ENCODE data around the gene GAGE12J. TPM values are rescaled to one million over a fixed set of nuclear protein-coding genes. Genes with fewer than 3 reads are reported as not detected.
"Not testable (repeated sequence)": the region's sequence is repeated elsewhere in the genome, so short reads cannot be mapped to it uniquely, and the experiment has no call there.

Gene GAGE12J
- total and polyA plus RNA-seq, 3 experiments from 2014 or later = not detected

- H3K27me3 Mint-ChIP-seq = peaks cover 0 to 10% of the 10 kb centered on the region in 2 donors
- no peak overlapping the region for H3K4me3 Mint-ChIP-seq
- H3K9me3 Mint-ChIP-seq = no peaks in the 10 kb centered on the region
- H3K4me1 Mint-ChIP-seq = peaks cover 12 to 41% (median 17%) of the 10 kb centered on the region in 3 donors
- ChIA-PET POLR2A (no interaction called here), CTCF (interaction anchor here (0.5 to 1.1 kb wide), 3 partner anchors 16 to 85 kb away, joined by 3 to 4 read pairs (median 3); no protein-coding TSS in a partner anchor)
- DNase-seq = no peak
- H3K36me3 ChIP-seq (ENCODE audit: insufficient read depth, low read length) = no peaks in the 10 kb centered on the region
- no peaks in the 10 kb centered on the region for H3K9me3 ChIP-seq (ENCODE audit: low read length)
- H3K4me3 ChIP-seq (ENCODE audit: low read length) = no peak overlapping the region
- H3K27ac ChIP-seq (ENCODE audit: low read depth, low read length) = no peak overlapping the region
- peaks cover 17% of the 10 kb centered on the region for H3K4me1 ChIP-seq (ENCODE audit: insufficient read depth, low read length)
- H3K36me3 Mint-ChIP-seq = no peaks in the 10 kb centered on the region
- H3K27me3 ChIP-seq (ENCODE audit: insufficient read depth, low read length, poor library complexity, severe bottlenecking) = no peaks in the 10 kb centered on the region
- no peak overlapping the region for H3K27ac Mint-ChIP-seq
Measured at GRCh38 chrX:49292400-49293362, 29.2 kb upstream of the GAGE12J start.

DNA sequence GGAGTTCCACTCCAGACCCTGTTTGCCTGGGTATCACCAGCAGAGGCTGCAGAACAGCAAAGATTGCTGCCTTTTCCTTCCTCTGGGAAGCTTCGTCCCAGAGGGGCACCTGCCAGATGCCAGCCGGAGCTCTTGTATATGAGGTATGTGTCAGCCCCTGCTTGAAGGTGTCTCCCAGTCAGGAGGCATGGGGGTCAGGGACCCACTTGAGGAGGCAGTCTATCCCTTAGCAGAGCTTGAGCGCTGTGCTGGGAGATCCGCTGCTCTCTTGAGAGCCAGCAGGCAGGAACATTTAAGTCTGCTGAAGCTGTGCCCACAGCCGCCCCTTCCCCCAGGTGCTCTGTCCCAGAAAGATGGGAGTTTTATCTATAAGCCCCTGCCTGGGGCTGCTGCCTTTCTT lies 22.5 kb upstream of the GAGE12J start:
- H3K27me3 ChIP-seq (ENCODE audit: insufficient read depth, low read length, poor library complexity, severe bottlenecking) = not testable (repeated sequence)

GRCh38 chrX:49300703-49301102 lies 21.1 kb upstream of the GAGE12J start:
- Histone ChIP-seq H3K4me3 (ENCODE audit: low read length) (no peak overlapping the region), H3K27me3 (ENCODE audit: insufficient read depth, low read length, poor library complexity, severe bottlenecking) (no peaks in the 10 kb centered on the region), H3K27ac (ENCODE audit: low read depth, low read length) (no peak overlapping the region), H3K4me1 (ENCODE audit: insufficient read depth, low read length) (no peaks in the 10 kb centered on the region), H3K36me3 (ENCODE audit: insufficient read depth, low read length) (no peaks in the 10 kb centered on the region), H3K9me3 (ENCODE audit: low read length) (no peaks in the 10 kb centered on the region)
- Mint-ChIP-seq H3K4me3 (no peak overlapping the region), H3K27me3 (peaks cover 0 to 17% of the 10 kb centered on the region in 2 donors), H3K36me3 (peaks cover 0 to 2% (median 0%) of the 10 kb centered on the region in 3 donors), H3K9me3 (no peaks in the 10 kb centered on the region), H3K27ac (no peak overlapping the region), H3K4me1 (peaks cover 0 to 9% (median 0%) of the 10 kb centered on the region in 3 donors)
- POLR2A ChIA-PET = no interaction called here
- DNase-seq = no peak
- CTCF ChIA-PET = no interaction called here

More for the DNA sequence above, 22.5 kb upstream of the GAGE12J start:
- H3K4me3 ChIP-seq (ENCODE audit: low read length); H3K4me1 ChIP-seq (ENCODE audit: insufficient read depth, low read length); H3K4me1 Mint-ChIP-seq; H3K9me3 ChIP-seq (ENCODE audit: low read length); H3K36me3 ChIP-seq (ENCODE audit: insufficient read depth, low read length); CTCF ChIA-PET; DNase-seq; H3K27ac Mint-ChIP-seq; H3K4me3 Mint-ChIP-seq; H3K27ac ChIP-seq (ENCODE audit: low read depth, low read length); H3K9me3 Mint-ChIP-seq; POLR2A ChIA-PET; H3K36me3 Mint-ChIP-seq: not testable (repeated sequence)
- H3K27me3 Mint-ChIP-seq = peaks cover 0 to 17% of the 10 kb centered on the region in 2 donors

DNA sequence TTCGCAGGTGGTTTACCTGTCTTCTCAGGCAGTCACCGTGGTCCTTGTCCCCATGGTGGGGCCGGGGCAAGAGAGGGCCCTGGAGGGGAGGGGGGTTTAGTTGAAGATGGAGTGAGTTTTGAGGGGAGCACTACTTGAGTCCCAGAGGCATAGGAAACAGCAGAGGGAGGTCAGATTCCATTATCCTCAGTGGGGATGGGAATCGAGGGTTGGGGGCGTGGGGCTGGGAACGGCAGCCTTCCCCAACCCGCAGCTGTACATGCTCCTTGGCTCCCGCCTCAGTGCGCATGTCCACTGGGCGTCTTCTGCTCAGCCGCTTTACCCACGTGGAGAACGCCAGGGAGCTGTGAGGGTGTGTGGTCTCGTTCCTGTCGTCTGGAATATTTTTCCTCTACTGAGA lies 18.5 kb upstream of the GAGE12J start, which contains the start of gene GAGE10:
Gene GAGE10 (plus strand): TSS at position 301 of the 400 bp plus-strand sequence. CDS start 1,214 bp downstream, outside the sequence.
- ChIA-PET POLR2A (no interaction called here), CTCF (no interaction called here)
- Histone ChIP-seq H3K36me3 (ENCODE audit: insufficient read depth, low read length) (no peaks in the 10 kb centered on the region), H3K4me3 (ENCODE audit: low read length) (no peak within 1 kb of the TSS), H3K9me3 (ENCODE audit: low read length) (no peaks in the 10 kb centered on the region), H3K4me1 (ENCODE audit: insufficient read depth, low read length) (no peaks in the 10 kb centered on the region), H3K27ac (ENCODE audit: low read depth, low read length) (no peak within 1 kb of the TSS), H3K27me3 (ENCODE audit: insufficient read depth, low read length, poor library complexity, severe bottlenecking) (no peaks in the 10 kb centered on the region)
- Mint-ChIP-seq H3K27ac (peak within 1 kb of the TSS in 2 of 8 donors; percentile 31 to 47), H3K27me3 (peaks cover 0 to 18% of the 10 kb centered on the region in 2 donors), H3K36me3 (peaks cover 0 to 2% (median 0%) of the 10 kb centered on the region in 3 donors), H3K4me3 (no peak within 1 kb of the TSS), H3K4me1 (peaks cover 0 to 2% (median 1%) of the 10 kb centered on the region in 3 donors), H3K9me3 (no peaks in the 10 kb centered on the region)
- DNase-seq = no peak

DNA sequence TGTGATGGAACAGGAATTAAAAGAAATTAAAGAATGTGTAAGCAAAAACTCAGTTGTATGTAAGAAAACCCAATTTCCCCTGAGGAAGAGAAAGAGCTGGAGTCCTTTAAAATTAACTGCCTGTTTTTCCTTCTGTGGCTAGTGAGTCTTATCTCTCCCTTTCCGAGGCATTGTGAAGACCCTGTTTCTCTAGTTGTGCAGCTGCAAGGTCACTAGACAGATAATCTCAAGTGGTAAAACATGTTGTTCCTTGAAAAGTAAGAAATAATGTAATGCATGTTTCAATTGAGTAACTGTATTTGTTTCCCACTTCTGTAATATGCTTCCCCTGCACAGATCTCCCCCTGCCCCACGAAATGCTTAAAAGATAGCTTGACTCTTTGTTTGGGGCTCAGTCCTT lies 14.1 kb upstream of the GAGE12J start:
- POLR2A ChIA-PET; H3K9me3 Mint-ChIP-seq; H3K36me3 ChIP-seq (ENCODE audit: insufficient read depth, low read length); H3K27ac ChIP-seq (ENCODE audit: low read depth, low read length); DNase-seq; H3K27me3 Mint-ChIP-seq; H3K9me3 ChIP-seq (ENCODE audit: low read length); CTCF ChIA-PET; H3K4me3 ChIP-seq (ENCODE audit: low read length); H3K36me3 Mint-ChIP-seq; H3K27me3 ChIP-seq (ENCODE audit: insufficient read depth, low read length, poor library complexity, severe bottlenecking): not testable (repeated sequence)
- Mint-ChIP-seq H3K4me3 (peak overlapping the region in 4 of 7 donors; percentile 26 to 86 (median 76)), H3K27ac (peak overlapping the region in 1 of 8 donors; percentile 15), H3K4me1 (peaks cover 21 to 23% (median 22%) of the 10 kb centered on the region in 3 donors)
- peaks cover 16% of the 10 kb centered on the region for H3K4me1 ChIP-seq (ENCODE audit: insufficient read depth, low read length)

- DNase-seq = peak in 3 of 5 donors; percentile 1 to 47 (median 26)
- H3K36me3 ChIP-seq (ENCODE audit: insufficient read depth, low read length) = no peaks in the 10 kb centered on the region
- peak overlapping the region; percentile 67 for H3K4me3 ChIP-seq (ENCODE audit: low read length)
- peak overlapping the region; percentile 73 to 92 (median 86) for H3K4me3 Mint-ChIP-seq
- CTCF ChIA-PET = interaction anchor here (1.0 kb wide), 1 partner anchor 143 kb away, joined by 3 read pairs; no protein-coding TSS in a partner anchor
- no peaks in the 10 kb centered on the region for H3K27me3 ChIP-seq (ENCODE audit: insufficient read depth, low read length, poor library complexity, severe bottlenecking)
- peaks cover 0 to 6% (median 0%) of the 10 kb centered on the region in 3 donors for H3K36me3 Mint-ChIP-seq
- peaks cover 21 to 23% (median 22%) of the 10 kb centered on the region in 3 donors for H3K4me1 Mint-ChIP-seq
- H3K9me3 ChIP-seq (ENCODE audit: low read length) = no peaks in the 10 kb centered on the region
- peaks cover 16% of the 10 kb centered on the region for H3K4me1 ChIP-seq (ENCODE audit: insufficient read depth, low read length)
- H3K27ac Mint-ChIP-seq = peak overlapping the region; percentile 76 to 97 (median 85)
- POLR2A ChIA-PET = interaction anchor here (1.0 to 1.7 kb wide), 3 partner anchors 36 to 40 kb away, joined by 3 to 6 read pairs (median 3); no protein-coding TSS in a partner anchor
- no peaks in the 10 kb centered on the region for H3K9me3 Mint-ChIP-seq
- peaks cover 0 to 7% of the 10 kb centered on the region in 2 donors for H3K27me3 Mint-ChIP-seq
- peak overlapping the region; percentile 38 for H3K27ac ChIP-seq (ENCODE audit: low read depth, low read length)
Measured at GRCh38 chrX:49308604-49309269, 13.1 kb upstream of the GAGE12J start.

DNA sequence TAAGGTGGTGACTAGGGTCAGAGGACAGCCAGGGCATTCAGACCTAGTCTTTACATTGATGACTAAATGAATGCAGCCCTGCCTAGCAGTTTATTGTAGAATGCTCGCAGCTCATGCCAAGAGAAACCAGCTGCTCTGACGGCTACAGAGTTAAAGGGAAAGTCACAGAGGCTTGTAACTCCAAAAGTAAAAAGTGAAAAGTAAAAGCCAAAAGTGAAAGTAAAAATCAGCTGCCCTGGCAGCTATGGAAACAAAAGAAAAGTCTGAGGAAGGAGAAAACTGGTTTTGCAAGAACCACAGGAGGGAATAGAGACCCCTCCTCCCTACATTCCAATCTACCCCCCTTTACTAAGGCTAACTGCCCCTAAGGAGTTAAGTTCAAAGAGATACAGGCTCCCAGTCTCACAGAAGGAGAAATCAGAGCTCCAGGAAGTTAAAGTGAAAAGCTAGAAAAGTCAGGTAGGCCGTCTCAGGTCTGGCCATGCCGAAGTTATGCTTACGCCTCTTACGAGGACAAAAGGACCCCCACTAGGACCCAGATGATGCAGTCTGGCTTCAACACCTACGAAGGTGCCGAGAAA lies 12.3 kb upstream of the GAGE12J start:
- CTCF ChIA-PET = interaction anchor here (1.0 kb wide), 2 partner anchors 34 to 143 kb away, joined by 3 read pairs; no protein-coding TSS in a partner anchor
- Histone ChIP-seq H3K4me1 (ENCODE audit: insufficient read depth, low read length) (peaks cover 16% of the 10 kb centered on the region), H3K27ac (ENCODE audit: low read depth, low read length) (peak overlapping the region; percentile 38), H3K4me3 (ENCODE audit: low read length) (peak overlapping the region; percentile 67), H3K27me3 (ENCODE audit: insufficient read depth, low read length, poor library complexity, severe bottlenecking) (no peaks in the 10 kb centered on the region), H3K9me3 (ENCODE audit: low read length) (no peaks in the 10 kb centered on the region), H3K36me3 (ENCODE audit: insufficient read depth, low read length) (no peaks in the 10 kb centered on the region)
- DNase-seq = peak in 3 of 5 donors; percentile 1 to 49 (median 33)
- H3K36me3 Mint-ChIP-seq = peaks cover 0 to 6% (median 0%) of the 10 kb centered on the region in 3 donors
- H3K27me3 Mint-ChIP-seq = peaks cover 0 to 6% of the 10 kb centered on the region in 2 donors
- POLR2A ChIA-PET = interaction anchor here (0.5 to 1.7 kb wide), 7 partner anchors 9 to 616 kb away, joined by 3 to 7 read pairs (median 4); partner anchors contain the start of gene GRIPAP1
- H3K9me3 Mint-ChIP-seq = no peaks in the 10 kb centered on the region
- H3K27ac Mint-ChIP-seq = peak overlapping the region; percentile 76 to 97 (median 86)
- H3K4me3 Mint-ChIP-seq = peak overlapping the region; percentile 73 to 92 (median 86)
- H3K4me1 Mint-ChIP-seq = peaks cover 21 to 23% (median 22%) of the 10 kb centered on the region in 3 donors
